ENCODE measurements around the gene PFAS. TPM values are rescaled to one million over a fixed set of nuclear protein-coding genes. Genes with fewer than 3 reads are reported as not detected.

PFAS gene
- total RNA-seq, 1 donor = 18.8 TPM

DNA sequence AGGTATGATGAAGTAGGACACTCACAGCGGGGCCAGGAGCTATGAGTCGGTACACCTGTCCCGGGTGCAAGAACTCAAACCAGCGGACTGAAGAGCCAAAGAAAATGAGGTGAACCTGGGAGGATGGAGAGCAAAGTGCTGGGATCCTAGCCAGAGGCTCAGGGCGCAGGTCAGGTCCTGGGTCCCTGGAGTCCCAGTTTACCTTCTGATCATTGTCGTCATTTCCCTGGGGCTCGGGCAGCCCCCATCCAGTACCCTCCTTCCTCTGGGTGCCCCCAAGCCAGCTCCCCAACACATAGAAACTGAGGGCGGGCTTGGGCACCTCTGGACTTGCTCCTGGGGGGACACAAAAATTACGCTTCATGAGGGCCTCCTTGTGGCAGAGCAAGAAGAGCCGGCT is 17.4 kb upstream of the PFAS start:
- DNase-seq (ENCODE audit: insufficient read length, low spot score, missing footprints) = peak; percentile 3
- TF ChIP-seq, protein P1, sequence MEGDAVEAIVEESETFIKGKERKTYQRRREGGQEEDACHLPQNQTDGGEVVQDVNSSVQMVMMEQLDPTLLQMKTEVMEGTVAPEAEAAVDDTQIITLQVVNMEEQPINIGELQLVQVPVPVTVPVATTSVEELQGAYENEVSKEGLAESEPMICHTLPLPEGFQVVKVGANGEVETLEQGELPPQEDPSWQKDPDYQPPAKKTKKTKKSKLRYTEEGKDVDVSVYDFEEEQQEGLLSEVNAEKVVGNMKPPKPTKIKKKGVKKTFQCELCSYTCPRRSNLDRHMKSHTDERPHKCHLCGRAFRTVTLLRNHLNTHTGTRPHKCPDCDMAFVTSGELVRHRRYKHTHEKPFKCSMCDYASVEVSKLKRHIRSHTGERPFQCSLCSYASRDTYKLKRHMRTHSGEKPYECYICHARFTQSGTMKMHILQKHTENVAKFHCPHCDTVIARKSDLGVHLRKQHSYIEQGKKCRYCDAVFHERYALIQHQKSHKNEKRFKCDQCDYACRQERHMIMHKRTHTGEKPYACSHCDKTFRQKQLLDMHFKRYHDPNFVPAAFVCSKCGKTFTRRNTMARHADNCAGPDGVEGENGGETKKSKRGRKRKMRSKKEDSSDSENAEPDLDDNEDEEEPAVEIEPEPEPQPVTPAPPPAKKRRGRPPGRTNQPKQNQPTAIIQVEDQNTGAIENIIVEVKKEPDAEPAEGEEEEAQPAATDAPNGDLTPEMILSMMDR (IDR thresholded peaks at IDR 0.05; ENCODE audit: extremely low read depth, low read depth, low read length) = no peak

DNA sequence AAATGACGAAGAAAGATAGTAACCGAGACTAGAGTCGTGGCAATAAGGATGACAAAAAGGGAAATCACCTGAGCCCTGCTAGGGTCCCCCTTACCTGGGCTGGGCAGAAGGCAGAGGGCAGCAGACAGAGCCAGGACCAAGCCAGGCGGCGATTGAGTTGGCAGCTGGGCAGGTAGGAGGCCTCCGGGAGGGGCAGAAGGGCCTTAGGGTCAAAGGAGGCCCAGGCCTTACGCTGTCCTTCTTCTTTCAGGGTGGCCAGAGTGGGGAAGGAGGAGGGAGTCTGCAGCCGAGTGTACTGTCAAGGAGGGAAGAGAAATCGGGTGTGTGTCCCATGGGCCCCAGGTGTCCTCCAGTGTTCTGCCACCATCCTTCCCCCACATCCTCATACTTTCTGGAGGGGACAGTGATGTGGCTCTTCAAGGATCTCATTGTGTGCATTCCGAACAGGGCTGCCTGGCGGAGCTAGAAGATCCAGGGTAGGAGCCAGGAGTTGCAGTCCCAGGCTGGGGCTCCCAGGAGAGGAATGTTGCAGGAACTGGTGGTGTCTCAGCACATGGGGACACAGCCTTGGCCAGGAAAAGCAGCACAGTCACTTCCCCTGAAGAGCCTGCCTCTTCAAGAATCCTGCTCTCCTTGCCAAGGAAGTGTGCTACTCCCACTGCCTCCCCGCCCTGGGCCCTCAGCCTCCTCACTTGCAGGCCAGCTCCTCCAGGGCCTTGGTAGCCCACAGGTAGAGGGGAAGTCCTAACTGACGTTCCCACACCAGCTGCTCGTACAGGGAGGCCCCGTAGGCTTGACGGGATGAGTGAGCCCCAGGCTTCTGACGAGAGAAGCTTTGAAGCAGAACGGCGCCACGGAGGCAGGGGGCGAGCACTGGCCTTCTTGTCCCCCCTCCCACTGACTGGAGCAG is 14.5 kb upstream of the PFAS start:
- Histone ChIP-seq H3K4me1 (ENCODE audit: insufficient read depth, low read length) (no peaks in the 10 kb centered on the region), H3K27ac (ENCODE audit: low read depth, low read length) (no peak overlapping the region), H2AFZ (ENCODE audit: low read length) (no peak overlapping the region), H3K9me3 (ENCODE audit: low read depth, low read length) (no peaks in the 10 kb centered on the region), H3K79me2 (ENCODE audit: insufficient read depth, low read length) (no peaks in the 10 kb centered on the region), H3K36me3 (ENCODE audit: insufficient read depth, low read length) (peaks cover 64% of the 10 kb centered on the region), H4K20me1 (ENCODE audit: insufficient read depth, low read length) (no peaks in the 10 kb centered on the region), H3K4me2 (ENCODE audit: insufficient read depth, low read length) (no peak overlapping the region), H3K4me3 (ENCODE audit: insufficient read depth, low read length) (no peak overlapping the region), H3K27me3 (ENCODE audit: insufficient read depth, low read length) (no peaks in the 10 kb centered on the region)
- TF ChIP-seq, protein P1 (IDR thresholded peaks at IDR 0.05; ENCODE audit: extremely low read depth, low read depth, low read length) = no peak
- DNase-seq (ENCODE audit: insufficient read length, low spot score, missing footprints) = no peak

More for the DNA sequence above, 17.4 kb upstream of the PFAS start:
- H2AFZ ChIP-seq (ENCODE audit: low read length) = no peak overlapping the region
- H3K4me2 ChIP-seq (ENCODE audit: insufficient read depth, low read length) = no peak overlapping the region
- peaks cover 5% of the 10 kb centered on the region for H4K20me1 ChIP-seq (ENCODE audit: insufficient read depth, low read length)
- no peak overlapping the region for H3K27ac ChIP-seq (ENCODE audit: low read depth, low read length)
- peaks cover 5% of the 10 kb centered on the region for H3K4me1 ChIP-seq (ENCODE audit: insufficient read depth, low read length)
- H3K36me3 ChIP-seq (ENCODE audit: insufficient read depth, low read length) = peaks cover 68% of the 10 kb centered on the region
- no peak overlapping the region for H3K4me3 ChIP-seq (ENCODE audit: insufficient read depth, low read length)
- no peaks in the 10 kb centered on the region for H3K79me2 ChIP-seq (ENCODE audit: insufficient read depth, low read length)
- no peaks in the 10 kb centered on the region for H3K27me3 ChIP-seq (ENCODE audit: insufficient read depth, low read length)
- H3K9me3 ChIP-seq (ENCODE audit: low read depth, low read length) = no peaks in the 10 kb centered on the region

DNA sequence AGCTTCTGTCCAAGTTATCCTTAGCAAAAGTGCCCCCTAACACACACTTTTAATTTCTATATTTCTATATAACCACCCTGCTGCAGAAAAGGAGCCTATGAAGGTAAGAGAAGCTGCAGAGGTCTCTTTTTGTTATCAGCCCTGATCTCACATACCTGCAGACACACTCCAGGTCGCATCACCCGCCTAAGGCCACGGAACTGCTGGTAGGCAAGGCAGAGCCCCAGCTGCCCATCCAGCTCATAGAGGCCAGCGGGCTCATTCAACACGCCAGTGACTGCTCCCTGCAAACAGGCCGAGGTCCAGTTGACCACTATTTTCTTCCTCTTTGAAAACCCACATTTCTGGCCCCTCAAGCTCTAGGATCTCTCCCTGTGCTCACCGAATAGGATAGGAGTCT is 13.4 kb upstream of the PFAS start:
- Histone ChIP-seq H3K4me2 (ENCODE audit: insufficient read depth, low read length) (no peak overlapping the region), H3K36me3 (ENCODE audit: insufficient read depth, low read length) (peaks cover 63% of the 10 kb centered on the region), H3K9me3 (ENCODE audit: low read depth, low read length) (no peaks in the 10 kb centered on the region), H4K20me1 (ENCODE audit: insufficient read depth, low read length) (no peaks in the 10 kb centered on the region), H2AFZ (ENCODE audit: low read length) (no peak overlapping the region), H3K4me3 (ENCODE audit: insufficient read depth, low read length) (no peak overlapping the region), H3K27ac (ENCODE audit: low read depth, low read length) (no peak overlapping the region), H3K79me2 (ENCODE audit: insufficient read depth, low read length) (no peaks in the 10 kb centered on the region), H3K27me3 (ENCODE audit: insufficient read depth, low read length) (no peaks in the 10 kb centered on the region), H3K4me1 (ENCODE audit: insufficient read depth, low read length) (no peaks in the 10 kb centered on the region)
- TF ChIP-seq, protein P1 (IDR thresholded peaks at IDR 0.05; ENCODE audit: extremely low read depth, low read depth, low read length) = no peak
- DNase-seq (ENCODE audit: insufficient read length, low spot score, missing footprints) = no peak

DNA sequence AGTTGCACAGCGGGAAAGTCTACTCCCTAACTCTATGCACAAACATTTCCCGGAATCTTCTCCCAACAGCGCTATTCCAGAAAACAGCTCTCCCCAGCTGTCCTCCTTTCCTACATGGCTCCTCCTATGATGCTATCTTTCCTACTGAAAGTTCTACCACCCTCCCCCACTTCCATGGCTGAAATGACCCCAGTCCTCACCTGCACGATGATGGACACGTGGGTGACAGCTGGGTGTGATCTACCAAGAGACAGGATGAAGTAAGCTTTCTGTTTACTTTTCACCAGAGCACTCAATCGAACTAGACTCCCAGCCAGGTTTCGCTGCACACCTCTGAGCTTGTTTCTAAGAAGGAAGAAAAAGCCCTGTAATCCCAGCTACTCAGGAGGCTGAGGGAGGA is 11.9 kb upstream of the PFAS start:
- DNase-seq (ENCODE audit: insufficient read length, low spot score, missing footprints) = no peak
- TF ChIP-seq, protein P1 (IDR thresholded peaks at IDR 0.05; ENCODE audit: extremely low read depth, low read depth, low read length) = no peak
- H3K79me2 ChIP-seq (ENCODE audit: insufficient read depth, low read length) = no peaks in the 10 kb centered on the region

More for the DNA sequence above, 11.9 kb upstream of the PFAS start:
- H3K36me3 ChIP-seq (ENCODE audit: insufficient read depth, low read length) = peaks cover 49% of the 10 kb centered on the region
- H3K27me3 ChIP-seq (ENCODE audit: insufficient read depth, low read length) = no peaks in the 10 kb centered on the region
- no peak overlapping the region for H3K4me2 ChIP-seq (ENCODE audit: insufficient read depth, low read length)
- H3K4me3 ChIP-seq (ENCODE audit: insufficient read depth, low read length) = no peak overlapping the region
- H3K9me3 ChIP-seq (ENCODE audit: low read depth, low read length) = no peaks in the 10 kb centered on the region
- no peaks in the 10 kb centered on the region for H4K20me1 ChIP-seq (ENCODE audit: insufficient read depth, low read length)
- no peak overlapping the region for H2AFZ ChIP-seq (ENCODE audit: low read length)
- H3K4me1 ChIP-seq (ENCODE audit: insufficient read depth, low read length) = no peaks in the 10 kb centered on the region
- no peak overlapping the region for H3K27ac ChIP-seq (ENCODE audit: low read depth, low read length)

Data from osteoblast (primary cell).